Skeletal muscle tissue (tissue), 4 donors: Measurements from ENCODE around the gene GFRA4. TPM values are rescaled to one million over a fixed set of nuclear protein-coding genes. Genes with fewer than 3 reads are reported as not detected.
"Not testable (repeated sequence)": the region's sequence is repeated elsewhere in the genome, so short reads cannot be mapped to it uniquely, and the experiment has no call there.

ENCODE experiments used
- H3K27ac ChIP-seq: one replicate; pipeline ENCODE4 v1.7.0; 2013; ENCODE audit warnings: mild to moderate bottlenecking, low read depth, low read length, inconsistent platforms
- H3K27me3 ChIP-seq, 3 donors: one replicate each; pipeline ENCODE4 v1.7.0; 2013; ENCODE audit warnings: low read length in 3 of 3; ENCODE audit not compliant: control insufficient read depth in 3 of 3, insufficient read depth in 3 of 3
- H3K36me3 ChIP-seq, 3 donors: one replicate each; pipeline ENCODE4 v1.7.0; 2013; ENCODE audit warnings: low read length in 3 of 3; ENCODE audit not compliant: control insufficient read depth in 3 of 3, insufficient read depth in 3 of 3
- H3K4me1 ChIP-seq, 3 donors: one replicate each; pipeline ENCODE4 v1.7.0; 2013; ENCODE audit warnings: low read length in 3 of 3, mild to moderate bottlenecking in 3 of 3; ENCODE audit not compliant: control insufficient read depth in 3 of 3, insufficient read depth in 3 of 3
- H3K4me3 ChIP-seq, 3 donors: one replicate each; pipeline ENCODE4 v1.7.0; 2013; ENCODE audit warnings: low read length in 3 of 3
- H3K9ac ChIP-seq, 3 donors: one replicate each; pipeline ENCODE4 v1.7.0; 2013; ENCODE audit warnings: low read length in 3 of 3, mild to moderate bottlenecking in 3 of 3, moderate library complexity in 2 of 3, low read depth in 1 of 3
- H3K9me3 ChIP-seq, 3 donors: one replicate each; pipeline ENCODE4 v1.7.0; 2013; ENCODE audit warnings: low read length in 3 of 3; ENCODE audit not compliant: control insufficient read depth in 3 of 3
- total RNA-seq: library from RNA; depleted of rRNA; stranded (reverse); fragments of >200 nt; gene quantifications from one replicate; pipeline ENCODE4 v1.2.3, GENCODE V29; 2014
- donor health status: Osteomylitis.

GFRA4 gene
- total RNA-seq, 1 donor from 2014 or later = not detected

DNA sequence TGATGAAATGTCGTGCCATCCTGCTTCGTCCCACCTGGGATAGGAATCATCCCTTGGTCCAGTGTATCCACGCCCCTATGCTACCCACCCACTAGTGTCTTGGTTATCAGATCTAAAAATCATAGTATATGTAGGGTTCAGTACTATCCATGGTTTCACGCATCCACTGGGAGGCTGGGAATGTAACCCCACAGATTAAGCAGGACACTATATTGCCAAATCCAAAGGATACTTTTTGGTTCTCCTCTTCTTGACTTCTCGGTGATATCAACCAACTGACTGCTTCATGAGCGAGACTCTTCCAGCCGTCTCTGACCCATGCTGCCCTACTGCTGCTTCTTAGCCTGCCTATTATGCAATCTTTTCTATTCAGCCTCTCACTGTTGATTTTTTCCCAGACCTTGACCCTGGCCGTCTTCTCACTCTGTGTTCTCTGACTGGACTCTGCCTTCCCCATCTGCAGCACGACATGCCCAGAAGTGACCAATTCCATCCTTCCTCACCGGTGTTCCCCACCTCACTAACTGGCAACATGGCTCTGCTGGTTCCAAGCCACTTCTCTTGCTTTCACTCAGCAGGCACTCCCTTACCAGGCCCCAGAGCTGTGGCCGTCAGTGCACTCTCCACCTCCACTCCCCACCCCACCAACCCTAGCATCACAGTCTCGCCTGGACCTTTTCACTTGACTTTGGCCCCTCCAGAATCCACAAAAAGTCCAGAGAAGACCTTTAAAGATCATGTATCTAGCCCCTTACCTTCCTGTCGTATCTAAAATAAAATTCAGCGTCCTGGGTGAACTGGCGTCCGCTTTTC, 34.5 kb downstream of the GFRA4 start:
- peaks cover 0 to 2% (median 0%) of the 10 kb centered on the region in 3 donors for H3K4me1 ChIP-seq
- no peaks in the 10 kb centered on the region for H3K27me3 ChIP-seq

DNA sequence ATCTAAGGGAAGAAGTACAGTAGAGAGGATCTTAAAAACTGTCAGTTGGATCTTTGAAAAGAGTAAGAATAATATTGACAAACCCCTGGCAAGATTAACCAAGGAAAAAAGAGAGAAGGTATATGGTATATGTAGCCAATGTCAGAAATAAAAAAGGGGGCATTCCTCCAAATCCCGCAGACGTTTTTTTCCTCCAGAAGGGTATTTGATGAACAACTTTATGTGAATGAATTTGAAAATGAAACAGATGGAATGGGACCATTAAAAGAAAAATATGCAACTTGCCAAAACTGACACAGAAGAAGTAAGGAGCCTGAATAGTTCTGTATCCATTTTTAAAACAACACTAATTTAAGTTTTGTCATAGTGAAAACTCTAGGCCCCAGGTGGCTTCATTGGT, 35.7 kb downstream of the GFRA4 start:
- Histone ChIP-seq H3K9me3 (no peaks in the 10 kb centered on the region), H3K9ac (no peak overlapping the region), H3K27ac (no peak overlapping the region), H3K36me3 (peaks cover 3 to 23% (median 12%) of the 10 kb centered on the region in 3 donors), H3K4me3 (no peak overlapping the region), H3K4me1 (peaks cover 0 to 2% (median 0%) of the 10 kb centered on the region in 3 donors), H3K27me3 (no peaks in the 10 kb centered on the region)

More for the DNA sequence above, 34.5 kb downstream of the GFRA4 start:
- peaks cover 3 to 23% (median 12%) of the 10 kb centered on the region in 3 donors for H3K36me3 ChIP-seq
- no peak overlapping the region for H3K9ac ChIP-seq
- no peak overlapping the region for H3K4me3 ChIP-seq
- H3K9me3 ChIP-seq = no peaks in the 10 kb centered on the region
- H3K27ac ChIP-seq = no peak overlapping the region

DNA sequence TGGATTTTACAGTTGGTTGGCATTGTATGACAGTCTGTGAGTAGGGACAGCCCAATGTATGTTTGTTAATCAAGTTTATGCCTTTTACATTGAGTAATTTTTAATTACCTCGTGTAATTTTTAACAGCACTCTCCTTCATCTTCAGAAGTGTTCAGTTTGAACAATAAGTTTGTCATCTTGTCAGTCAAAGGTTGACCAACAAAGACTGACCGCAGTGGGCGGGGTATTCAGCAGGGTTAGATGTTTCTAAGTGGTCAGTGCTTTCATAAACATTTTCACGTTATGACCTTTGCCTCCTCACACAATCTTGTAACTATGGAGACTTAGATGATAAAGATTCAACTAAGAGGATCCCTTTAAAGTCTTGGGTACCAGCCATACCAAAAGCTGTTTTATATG, 40.8 kb downstream of the GFRA4 start:
- H3K4me1 ChIP-seq = no peaks in the 10 kb centered on the region
- no peaks in the 10 kb centered on the region for H3K9me3 ChIP-seq
- no peak overlapping the region for H3K4me3 ChIP-seq
- H3K27ac ChIP-seq = no peak overlapping the region
- no peaks in the 10 kb centered on the region for H3K27me3 ChIP-seq
- H3K36me3 ChIP-seq = peaks cover 0 to 9% (median 0%) of the 10 kb centered on the region in 3 donors
- H3K9ac ChIP-seq = no peak overlapping the region

DNA sequence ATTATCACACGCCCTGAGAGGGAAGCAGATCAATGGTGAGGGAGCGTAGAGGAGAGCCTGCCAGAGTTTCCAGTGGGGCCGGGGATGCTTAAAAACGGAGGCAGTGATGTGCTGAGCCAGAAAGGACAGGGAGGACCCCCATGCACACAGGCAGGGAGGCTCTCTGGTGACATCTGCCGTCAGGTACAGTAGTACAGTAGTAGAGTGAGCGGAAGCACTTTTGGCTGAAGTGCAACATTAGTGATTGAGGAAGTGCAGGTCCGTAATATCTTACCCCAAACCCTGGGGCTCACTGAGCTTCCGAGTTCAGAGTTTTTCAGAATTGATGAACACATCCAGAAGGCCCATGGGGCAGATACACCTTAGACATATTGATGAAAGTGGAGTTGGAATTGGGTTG, 42.1 kb downstream of the GFRA4 start:
- no peak overlapping the region for H3K27ac ChIP-seq

DNA sequence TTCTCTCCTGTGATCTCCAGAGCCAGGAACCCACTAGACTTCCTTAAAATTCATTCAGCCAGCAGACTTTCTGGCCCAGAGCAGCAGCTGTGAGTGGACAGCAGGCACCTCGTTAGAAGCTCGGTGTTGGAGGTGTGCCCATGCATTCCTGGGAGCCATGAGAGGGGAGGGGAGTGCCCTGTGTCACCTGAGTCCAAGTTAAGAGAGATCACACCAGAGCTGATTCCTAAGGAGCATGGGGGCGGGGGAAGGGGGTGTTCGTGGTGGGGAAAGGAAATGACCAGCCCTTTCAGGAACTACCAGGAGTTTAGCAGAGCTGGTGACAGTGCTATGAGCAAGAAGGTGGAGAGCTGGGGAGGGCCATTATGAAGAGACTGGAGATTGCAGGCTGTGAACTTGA, 46.9 kb downstream of the GFRA4 start:
- Histone ChIP-seq H3K36me3 (peaks cover 0 to 2% (median 0%) of the 10 kb centered on the region in 3 donors), H3K4me1 (no peaks in the 10 kb centered on the region), H3K4me3 (no peak overlapping the region), H3K27ac (no peak overlapping the region), H3K9me3 (no peaks in the 10 kb centered on the region), H3K9ac (no peak overlapping the region), H3K27me3 (no peaks in the 10 kb centered on the region)

More for the DNA sequence above, 42.1 kb downstream of the GFRA4 start:
- no peaks in the 10 kb centered on the region for H3K9me3 ChIP-seq
- peaks cover 0 to 9% (median 0%) of the 10 kb centered on the region in 3 donors for H3K36me3 ChIP-seq
- no peaks in the 10 kb centered on the region for H3K4me1 ChIP-seq
- H3K4me3 ChIP-seq = no peak overlapping the region
- H3K9ac ChIP-seq = no peak overlapping the region
- no peaks in the 10 kb centered on the region for H3K27me3 ChIP-seq

DNA sequence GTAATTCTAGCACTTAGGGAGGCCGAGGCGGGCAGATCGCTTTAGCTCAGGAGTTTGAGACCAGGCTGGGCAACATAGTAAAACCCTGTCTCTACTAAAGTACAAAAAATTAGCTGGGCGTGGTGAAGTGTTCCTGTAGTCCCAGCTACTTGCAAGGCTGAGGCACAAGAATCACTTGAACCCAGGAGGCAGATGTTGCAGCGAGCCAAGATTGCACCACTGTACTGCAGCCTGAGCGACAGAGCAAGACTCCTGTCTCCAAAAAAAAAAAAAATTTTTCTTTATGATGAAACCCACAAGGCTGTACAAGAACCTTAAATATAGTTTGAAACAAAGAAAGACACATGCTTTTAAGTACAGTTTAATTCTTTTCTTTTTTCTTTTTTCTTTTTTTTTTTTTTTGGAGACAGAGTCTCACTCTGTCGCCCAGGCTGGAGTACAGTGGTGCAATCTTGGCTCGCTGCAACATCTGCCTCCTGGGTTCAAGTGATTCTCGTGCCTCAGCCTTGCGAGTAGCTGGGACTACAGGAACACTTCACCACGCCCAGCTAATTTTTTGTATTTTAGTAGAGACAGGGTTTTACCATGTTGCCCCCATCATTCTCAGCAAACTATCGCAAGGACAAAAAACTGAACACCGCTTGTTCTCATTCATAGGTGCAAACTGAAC, 47.9 kb downstream of the GFRA4 start:
- not testable (repeated sequence) for H3K36me3 ChIP-seq, H3K9ac ChIP-seq, H3K27ac ChIP-seq, H3K4me3 ChIP-seq, H3K4me1 ChIP-seq, H3K27me3 ChIP-seq, H3K9me3 ChIP-seq

DNA sequence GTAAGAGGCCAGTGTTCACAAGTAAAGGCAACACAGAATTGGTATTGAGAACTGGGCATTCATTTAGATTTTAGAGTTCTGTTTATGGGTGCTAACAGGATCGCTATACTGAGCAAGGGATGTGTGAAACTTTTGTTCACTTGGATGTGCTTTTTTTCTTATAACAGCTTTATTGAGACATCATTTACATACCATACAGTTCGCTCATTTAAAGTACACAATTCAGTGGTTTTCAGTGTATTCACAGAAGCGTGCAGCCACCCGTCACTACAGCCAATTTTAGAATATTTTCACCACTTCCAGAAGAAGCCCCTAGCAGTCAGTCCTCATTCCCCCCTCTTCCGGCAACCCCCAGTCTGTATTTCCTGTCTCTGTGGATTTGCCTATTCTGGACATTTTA, 48.7 kb downstream of the GFRA4 start:
- Histone ChIP-seq H3K9ac (no peak overlapping the region), H3K27ac (no peak overlapping the region), H3K27me3 (no peaks in the 10 kb centered on the region), H3K36me3 (peaks cover 0 to 2% (median 0%) of the 10 kb centered on the region in 3 donors), H3K4me3 (no peak overlapping the region), H3K4me1 (no peaks in the 10 kb centered on the region), H3K9me3 (no peaks in the 10 kb centered on the region)

DNA sequence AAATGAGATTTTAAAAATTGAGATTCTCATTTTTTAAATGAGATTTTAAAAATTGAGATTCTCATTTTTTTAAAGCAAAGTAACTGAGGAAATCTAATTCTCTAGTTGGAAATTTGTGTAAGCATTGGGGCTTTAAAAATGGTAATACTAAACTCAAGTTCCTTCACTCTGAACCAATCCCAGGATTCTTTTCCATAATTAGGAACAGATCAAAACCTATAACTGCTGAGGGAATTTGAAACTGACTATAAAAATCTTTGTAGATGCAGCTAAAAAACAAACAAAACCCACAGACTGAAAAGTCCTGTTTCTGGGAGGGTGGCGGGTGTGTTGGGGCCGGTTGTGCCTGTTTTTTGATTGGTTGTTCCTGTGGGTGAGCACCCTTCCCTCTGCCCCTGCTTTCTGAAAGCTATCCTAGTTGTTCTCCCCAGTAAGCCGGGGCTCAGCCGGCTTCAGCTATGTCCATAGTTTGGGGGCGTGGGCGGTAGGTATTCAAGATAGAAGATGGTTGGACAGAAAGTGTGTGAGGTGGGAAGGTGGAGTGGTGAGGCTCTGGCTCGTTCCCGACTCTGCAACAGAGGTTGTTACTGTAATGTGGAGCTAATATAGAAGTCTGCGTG, 49.3 kb downstream of the GFRA4 start:
- no peaks in the 10 kb centered on the region for H3K9me3 ChIP-seq
- peaks cover 0 to under 1% (median 0%) of the 10 kb centered on the region in 3 donors for H3K36me3 ChIP-seq
- no peaks in the 10 kb centered on the region for H3K4me1 ChIP-seq
- no peaks in the 10 kb centered on the region for H3K27me3 ChIP-seq
- no peak overlapping the region for H3K27ac ChIP-seq
- H3K4me3 ChIP-seq = no peak overlapping the region
- no peak overlapping the region for H3K9ac ChIP-seq

DNA sequence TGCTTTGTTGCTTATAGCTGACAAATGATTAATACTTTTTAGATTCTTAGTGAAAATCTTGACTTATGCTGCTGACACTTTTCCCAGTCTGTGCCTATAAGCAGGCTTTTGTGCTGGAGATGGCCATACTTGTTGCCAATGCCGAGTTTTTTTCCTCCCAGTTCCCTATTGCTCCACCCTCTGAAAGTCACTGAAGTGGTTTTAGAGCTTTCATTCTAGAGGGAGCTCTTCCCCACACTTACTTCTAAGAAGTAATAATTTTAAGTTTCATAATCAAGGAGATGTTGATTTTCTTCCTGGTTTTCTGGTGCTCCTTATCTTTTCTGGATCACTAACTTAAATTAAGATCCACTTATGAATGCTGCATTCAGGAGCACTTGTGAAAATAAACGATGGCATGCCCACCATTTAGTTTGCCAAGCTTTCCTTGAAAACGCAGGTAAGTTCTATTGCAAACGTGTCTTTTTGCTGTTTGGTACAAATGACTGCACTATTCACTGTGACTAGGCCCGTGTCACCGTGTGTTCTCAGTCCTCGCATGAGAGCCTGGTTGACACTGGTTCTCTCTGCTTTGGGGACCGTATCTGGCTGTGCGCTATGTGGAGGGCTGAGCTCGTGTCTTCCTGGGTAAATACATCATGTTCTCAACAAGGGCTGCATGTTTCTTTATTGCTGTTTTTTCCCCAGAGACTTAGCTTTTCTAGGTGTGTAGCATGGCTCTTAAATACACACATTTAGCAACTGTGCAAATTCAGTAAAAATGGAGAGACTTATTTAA, 50.2 kb downstream of the GFRA4 start:
- no peak overlapping the region for H3K4me3 ChIP-seq
- no peaks in the 10 kb centered on the region for H3K9me3 ChIP-seq
- no peak overlapping the region for H3K9ac ChIP-seq
- H3K27me3 ChIP-seq = no peaks in the 10 kb centered on the region
- no peaks in the 10 kb centered on the region for H3K36me3 ChIP-seq
- H3K27ac ChIP-seq = no peak overlapping the region
- no peaks in the 10 kb centered on the region for H3K4me1 ChIP-seq
